ENCODE measurements around the gene TOGARAM2.

The TOGARAM2 gene

DNA sequence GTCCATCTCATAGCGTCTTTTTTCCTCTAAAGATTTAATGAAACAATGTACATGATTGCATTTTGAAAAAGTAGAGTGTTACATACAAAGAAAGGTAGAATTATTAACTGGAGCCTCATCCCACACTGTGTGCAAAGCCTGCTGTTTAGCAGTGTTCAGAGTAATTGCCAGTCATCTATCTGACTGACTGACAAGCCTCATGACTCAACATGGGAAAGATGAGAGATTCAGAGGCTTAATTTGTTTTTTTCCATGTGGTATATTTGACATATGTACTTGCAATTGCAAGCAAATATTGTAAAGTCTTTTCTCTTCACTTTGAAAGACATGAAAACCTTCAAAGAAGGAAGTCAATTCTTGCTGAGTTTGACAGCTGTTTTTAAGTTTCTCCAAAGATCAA, 78.5 kb downstream of the TOGARAM2 start:
- no peak for DNase-seq

DNA sequence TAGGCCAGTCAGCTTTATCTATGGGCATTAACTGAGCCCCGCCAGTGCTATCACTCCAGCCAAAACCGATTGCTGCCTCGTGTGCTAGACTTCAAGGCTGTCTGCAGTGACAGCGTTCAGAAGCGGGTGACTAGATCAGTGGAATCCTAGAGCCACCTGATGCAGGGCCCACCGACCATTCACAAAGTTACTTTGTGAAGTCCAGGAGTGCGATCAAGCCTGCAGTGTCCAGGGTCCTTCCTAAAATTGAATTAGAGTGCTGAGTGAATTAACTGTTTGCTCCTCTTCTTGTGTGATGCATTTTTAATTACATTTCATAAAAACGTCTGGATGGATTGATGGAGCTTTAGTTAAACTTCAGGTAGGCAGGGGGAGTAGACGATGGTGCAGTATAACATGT, 79.3 kb downstream of the TOGARAM2 start:
- no peak for DNase-seq

DNA sequence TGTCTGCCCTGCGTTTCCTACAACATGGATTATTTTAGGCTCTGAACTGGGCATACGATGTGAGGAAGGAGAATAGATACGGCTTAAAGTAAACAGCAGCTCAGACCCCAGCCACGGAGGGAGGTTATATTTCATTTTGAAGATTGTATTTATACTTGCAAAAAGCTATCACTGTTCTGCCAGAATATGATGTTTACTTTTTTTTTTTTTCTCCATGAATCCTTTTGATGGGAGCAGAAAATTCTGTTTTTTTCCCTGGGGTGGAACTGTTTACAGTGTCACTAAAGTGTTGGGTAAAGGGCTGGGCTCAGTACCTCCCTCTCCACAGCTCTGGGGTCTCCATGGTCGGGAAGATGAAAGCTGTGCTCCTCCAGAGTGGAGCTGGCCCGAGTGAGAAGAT, 80.1 kb downstream of the TOGARAM2 start:
- DNase-seq, result no peak

DNA sequence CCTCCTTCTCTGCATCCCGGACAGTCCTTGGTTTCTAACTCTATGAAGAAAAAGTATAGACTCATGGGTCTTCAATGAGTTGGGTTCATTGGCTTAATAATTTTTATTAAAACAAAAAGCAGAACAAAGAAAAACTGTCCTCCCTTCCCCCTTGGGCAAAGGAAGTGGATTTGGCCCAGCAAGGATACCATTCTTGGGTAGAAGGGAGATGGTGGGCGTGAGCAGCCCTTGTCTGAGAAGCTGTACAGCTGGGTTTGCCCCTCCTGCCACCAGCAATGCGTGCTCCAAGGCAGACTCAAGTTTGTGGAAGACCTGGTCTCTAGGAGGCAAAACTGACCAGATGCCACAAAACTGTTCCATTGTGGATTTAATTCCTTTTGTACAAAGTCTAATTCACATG, 80.5 kb downstream of the TOGARAM2 start:
- no peak for DNase-seq

DNA sequence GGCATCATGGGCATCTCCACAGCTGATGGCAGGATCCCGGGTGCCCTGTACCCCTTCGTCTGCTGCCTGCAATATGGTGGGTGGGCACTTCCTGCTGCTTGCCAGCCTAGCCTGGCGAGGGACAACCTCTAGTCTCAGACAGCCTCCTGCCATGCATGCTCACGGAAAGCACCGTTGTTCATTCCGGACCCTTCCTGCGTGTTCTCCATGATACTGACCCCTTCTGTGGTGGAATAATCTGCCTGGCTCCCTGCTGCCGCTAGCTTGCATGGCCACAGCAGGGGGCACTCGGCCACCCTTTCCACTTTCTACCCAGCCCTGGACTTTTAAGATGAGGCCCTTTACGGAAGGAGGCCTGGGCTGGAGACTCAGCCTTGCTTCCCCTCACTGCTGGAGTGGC, 81.3 kb downstream of the TOGARAM2 start:
- DNase-seq, result no peak

DNA sequence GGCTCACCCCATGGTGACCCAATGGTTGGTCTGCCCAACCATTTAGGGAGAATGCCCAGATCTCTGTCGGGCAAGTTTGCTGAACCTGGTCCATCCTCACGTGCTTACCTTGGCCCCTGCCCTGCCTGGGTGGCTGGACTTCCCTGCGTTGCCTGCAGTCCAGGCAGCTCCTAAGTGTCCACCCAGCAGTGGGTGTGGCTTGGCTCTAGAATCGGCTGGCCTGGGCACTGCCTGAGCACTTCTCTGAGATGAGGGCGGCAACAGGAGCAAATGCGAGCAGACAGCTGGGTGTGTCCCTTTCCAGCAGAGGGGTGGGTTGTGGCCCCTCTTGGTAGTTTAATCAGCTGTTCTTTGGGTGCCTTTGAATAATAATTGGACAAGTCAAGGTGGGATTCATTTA, 82.0 kb downstream of the TOGARAM2 start:
- no peak for DNase-seq

DNA sequence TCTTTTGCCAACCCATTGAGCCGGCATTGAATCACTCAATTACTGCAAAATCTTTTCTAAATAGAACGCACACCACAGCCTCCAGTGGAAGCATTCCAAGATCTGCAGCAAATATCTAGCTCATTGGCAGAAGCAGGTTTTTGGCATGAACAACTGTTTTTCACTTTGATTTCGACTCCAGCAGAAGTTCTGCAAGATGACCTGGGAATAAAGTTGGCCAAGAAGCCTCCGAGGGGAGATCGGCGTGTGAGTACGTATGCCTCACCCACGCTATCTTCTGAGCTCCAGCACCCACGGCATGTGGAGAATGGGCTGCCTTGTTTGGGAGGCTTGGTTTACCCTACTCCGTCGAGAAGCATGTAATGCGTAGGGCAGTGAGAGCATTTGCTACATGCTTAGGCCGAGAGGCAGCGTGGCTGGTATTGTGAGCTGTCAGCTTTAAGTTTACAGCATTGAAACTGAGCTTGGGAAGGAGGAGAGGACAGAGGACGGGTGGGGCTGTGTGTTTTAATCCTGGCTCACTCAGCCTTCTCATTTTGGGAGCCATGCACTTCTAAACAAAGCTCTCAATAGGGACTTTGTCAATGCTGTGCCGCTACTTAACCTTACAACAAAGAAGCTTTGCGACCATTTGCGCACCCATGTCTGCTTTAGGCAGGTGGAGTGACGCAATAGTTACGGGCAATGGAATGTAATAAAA, 82.7 kb downstream of the TOGARAM2 start:
- DNase-seq, result no peak

DNA sequence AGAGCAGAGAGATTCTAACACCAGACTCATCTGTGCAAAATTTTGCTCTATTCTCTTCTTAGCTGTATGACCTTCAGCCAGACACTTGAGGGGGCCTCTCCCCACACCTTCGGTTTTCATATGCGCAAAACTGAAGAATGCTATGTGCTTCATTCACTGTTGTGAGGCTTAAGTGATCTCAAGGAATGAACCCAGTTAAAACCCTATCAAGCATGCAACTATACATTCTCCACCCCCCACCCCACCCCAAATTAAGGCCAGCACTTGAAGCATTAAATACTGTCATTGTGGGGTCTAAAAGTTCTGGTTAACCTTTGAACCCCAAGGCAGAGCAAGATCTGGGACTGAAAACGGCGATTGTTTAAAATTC, 83.2 kb downstream of the TOGARAM2 start:
- no peak for DNase-seq

DNA sequence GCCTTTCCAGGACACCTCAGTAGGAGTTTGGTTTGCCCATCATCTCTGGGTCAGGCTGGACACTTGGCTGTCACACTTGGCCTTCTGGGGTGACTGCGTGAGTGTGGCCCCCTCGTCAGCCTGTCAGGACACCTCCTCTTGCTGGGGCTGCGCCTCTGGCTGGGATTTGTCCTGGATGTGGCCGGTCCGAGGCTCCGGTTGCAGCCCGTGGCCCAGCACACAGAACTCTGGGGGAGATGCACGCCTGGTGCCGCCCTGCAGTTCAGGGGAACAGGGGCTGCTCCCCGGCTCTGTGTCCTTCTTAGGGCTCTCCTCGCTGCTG, 83.6 kb downstream of the TOGARAM2 start:
- no peak for DNase-seq

DNA sequence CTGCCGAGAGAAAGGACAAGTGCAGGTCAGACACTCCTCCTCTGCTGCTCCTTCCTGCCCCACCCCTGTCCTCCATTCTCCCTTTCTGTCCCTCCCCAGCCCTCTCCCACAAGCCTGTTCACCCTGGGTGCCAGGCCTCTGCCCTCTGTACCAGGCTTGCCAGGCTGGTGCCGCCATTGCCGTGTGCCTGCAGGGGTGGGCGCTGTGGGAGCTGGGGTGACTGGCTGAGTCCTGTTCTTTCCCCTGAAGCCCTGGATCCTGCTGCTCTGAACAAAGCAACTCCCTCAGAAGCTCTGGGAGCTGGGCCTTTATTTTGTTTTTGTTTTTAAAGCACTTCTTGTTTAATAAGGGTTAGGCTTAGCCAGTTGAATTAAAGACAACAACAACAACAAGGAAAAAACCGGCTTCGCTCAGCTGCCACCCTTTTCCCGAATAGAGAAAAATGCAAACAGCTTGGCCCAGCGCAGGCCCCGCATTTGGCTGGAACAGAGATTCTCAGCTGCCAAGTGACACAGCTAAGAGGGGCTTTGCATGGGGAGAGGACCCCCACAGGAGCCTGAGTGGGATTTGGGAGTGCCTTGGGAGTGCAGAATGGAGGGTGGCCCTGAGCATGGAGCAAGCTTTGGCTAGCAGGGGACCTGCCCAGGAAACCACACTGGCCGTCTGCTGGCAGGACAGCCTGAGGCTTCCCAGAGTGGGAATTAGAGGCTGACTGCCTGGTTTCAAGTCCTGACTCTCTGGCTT, 84.1 kb downstream of the TOGARAM2 start:
- no peak for DNase-seq

DNA sequence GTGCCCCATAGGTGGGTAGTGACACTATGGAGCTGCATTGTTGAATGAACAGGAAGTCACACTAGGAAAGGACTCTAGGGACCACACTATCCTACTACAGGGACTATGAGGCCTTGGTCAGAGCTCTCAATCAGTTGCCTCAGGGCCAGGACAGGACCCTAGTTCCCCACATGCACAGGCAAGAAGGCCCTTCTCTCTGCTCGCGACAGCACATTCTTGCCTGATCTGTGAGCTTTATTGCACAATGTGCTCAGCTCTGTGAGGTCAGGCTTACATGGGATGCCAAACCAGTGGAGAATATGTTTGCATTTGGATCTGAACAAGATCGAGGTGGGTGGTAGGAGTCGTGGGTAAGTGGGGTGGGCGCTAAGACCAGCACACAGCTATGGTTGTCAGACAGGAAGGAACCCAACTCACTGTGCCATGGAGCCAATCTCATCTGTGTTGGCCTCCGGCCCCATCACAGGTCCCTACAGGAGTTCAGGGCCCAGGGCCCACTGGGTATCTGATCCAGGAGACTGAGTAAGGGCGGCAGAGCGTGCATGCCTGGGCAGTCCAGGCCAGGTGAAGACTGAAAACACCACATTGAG, 85.3 kb downstream of the TOGARAM2 start:
- DNase-seq, result no peak

DNA sequence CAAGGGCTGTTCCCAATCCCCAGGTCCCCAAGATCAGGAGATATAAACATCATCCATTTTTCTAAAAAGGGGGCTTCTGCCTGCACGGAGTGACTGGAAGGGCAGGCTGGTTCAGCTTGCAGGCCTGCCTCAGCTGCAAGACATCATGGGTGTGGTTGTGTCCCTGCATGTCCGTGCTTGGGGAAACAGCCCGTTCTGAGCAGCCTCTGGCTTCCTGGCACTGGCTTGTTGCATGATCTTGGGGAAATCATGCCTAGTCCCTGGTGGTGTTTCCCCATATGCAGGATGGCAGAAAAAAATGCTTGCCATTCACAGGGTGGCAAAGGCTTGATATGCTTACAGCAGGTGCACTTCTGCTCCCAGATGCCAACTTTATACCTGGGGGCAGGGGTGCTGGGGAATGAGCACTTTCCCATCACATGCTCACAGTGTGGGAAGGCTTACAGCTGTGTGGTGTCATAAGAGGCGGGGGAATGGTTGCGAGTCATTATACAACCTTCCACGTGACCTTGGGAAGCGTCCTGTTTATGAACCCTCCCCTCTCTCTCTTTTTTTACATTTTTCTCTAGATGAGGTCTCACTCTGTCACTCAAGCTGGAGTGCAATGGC, 86.0 kb downstream of the TOGARAM2 start:
- no peak for DNase-seq

DNA sequence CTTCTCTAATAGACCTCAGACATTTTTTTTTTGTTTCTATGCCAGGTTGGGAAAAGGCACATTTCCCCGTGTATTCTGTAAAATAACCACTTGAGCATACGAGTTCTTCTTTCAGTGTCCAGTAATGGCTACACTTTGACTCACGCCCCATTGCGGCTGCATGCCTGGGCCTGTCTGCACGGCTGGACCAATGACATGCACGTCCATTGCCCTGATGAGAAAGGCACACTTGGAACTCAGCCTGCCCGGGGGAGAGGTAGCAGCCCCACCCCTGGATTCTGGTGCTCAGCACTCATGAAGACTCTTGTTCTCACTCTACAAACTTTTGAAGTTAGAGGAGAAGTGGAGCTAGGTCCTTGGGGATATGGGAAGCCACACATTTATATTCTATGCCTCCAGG, 87.4 kb downstream of the TOGARAM2 start:
- no peak for DNase-seq

DNA sequence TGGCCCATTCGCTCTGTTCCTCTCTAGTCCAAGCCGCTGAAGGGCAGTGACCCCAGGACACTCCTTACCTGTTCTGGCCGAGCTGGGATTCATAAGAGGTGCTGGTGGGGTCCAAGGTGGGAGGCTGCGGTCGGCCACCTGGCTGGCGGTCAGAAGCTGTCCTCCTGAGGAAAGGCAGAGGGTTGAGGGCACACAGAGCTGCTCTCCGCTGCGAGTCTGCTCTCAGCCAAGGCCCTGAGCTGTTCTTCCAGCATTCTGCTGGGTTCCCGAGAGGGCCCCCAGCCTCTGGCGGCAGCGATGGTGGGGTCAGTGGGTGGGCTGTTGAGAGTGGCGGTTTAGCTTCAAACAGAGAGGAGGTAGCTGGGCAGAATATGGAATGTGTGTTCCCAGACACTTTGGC, 89.4 kb downstream of the TOGARAM2 start:
- DNase-seq, result no peak

DNA sequence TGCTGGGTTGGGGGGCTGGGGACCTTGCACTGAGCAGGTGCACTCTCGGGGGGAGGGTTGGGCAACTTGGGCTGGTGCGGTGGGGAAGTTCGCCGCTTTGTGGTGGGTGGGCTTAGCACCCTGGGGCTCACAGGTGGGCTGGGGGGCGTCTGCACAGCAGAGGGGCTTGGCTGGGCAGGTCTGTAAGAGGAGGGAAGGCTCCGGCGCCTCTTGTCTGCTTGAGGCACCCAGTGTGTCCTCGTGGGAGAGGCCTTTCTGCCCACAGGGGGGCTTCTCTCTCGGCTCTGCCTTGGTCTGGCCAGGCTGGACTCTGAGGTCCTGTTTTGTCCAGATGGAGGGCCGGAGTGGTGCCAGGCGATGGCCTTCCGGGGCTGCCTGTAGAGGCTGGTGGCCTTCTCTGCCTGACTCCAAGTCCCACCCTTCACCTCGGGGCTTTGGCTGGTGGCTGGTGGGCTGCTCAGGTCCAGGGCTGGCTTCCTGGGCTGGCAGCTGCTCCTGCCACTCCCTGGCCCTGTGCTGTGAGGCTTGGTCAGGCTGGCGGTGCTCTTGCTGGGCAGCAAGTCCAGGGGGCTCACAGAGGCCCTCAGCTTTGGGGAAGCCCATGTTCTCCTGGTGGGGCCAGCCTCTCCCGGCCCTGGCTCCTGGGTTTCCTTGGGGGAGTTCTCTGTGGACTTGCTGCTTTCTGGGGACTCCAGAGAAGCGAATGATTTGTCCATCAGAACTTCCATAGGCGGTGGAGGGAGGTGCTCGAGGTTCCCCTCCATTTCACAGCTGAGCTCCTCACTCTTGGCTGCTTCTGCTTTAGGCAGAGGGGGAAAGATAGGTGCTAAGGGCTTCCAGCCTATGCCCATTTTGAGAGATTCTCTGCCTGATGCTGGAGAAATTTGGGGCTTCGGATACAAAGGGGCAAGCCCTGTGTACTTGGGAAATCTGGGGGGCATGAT, 90.2 kb downstream of the TOGARAM2 start:
- DNase-seq, result no peak

DNA sequence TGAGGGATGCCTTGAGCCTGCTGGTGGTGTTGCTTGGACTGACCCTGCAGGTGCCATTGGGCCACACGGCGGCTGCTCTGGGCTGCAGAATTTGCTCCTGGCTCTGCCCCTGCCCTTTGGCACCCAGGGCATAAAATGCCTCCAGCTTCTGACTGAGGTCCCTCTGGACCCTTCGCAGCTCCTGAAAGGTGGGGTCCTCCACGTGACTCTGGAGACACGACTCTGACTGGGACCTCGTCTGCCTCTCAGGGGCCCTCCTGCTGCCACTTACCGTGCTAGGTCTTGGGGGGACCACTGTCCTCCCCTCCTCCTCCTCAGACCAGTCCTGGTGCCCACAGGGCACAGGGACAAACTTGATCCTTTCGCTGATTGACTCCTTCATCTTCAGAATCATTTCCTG, 91.2 kb downstream of the TOGARAM2 start:
- DNase-seq, result no peak

DNA sequence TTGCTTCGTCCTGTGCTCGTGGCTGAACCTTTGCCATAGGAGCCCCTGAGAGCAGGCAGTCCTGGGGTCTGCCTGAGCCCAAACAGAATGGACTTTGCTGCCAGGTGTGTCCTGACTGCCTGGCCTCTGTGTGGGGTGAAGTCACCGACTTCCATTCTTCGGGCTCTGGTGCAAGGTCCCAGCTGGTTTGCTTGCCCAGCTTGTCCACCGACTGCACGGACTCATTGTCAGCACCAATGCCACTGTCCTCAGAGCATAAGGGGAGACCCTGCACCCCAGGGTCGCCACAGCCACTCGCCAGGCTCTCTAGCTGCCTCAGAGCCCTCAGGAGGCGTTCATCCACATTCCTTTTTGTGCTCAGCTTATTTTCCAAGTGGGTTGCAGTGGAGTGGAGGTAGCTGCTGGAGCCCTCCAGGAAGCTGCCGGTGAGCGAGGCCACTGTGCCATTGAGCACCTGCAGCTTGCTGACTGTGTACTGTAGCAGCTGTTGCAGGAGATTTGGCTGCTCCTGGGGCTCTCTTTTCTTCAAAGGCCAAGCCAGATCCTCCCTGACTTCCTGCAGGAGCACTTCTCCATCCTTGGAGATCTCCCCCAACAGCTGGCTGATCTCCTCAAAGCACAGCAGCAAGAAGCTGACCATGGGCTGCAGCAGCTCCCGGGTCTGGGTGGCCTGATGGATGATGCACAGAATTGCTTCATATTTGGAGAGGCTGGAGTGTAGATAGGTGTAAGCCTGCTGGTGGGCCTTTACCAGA, 92.0 kb downstream of the TOGARAM2 start:
- DNase-seq, result no peak

DNA sequence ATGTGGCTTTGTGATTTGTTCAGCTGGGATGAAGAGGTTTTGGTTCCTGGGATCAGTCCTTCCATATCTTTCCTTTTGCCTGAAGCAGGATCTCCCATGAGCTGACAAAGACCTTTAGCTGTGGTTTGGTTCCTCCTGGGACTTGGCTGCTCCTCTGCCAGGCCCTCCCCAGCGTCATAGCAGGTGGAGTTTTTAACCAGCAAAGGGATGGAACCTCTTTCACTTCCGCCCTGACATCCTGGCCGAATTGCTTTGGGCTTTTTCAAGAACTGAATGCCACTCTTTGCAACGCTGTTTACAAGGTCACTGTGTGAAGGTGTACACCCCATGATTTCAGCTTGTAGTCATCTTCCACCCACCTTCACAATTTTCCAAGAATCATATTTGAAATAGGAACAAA, 92.8 kb downstream of the TOGARAM2 start:
- no peak for DNase-seq

DNA sequence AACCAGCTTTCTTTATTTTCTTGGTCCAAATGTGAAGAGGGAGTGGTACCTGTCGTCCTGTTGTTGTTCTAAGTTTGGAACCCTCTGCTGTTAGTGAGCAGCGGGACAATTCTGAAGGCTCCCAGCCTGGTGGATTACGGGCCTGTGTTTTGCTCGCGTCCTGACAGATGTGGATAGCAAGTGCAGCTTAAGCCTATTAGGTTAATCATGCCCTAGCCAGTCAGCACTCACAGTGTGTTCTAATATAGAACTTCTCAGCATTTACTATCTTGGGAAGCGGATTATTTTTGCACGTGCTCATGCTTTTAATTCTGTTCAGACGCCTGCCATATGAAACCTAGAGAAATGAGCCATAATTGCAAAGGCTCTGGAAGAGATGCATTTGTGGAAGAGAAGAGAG, 93.3 kb downstream of the TOGARAM2 start, which contains the start of gene PCARE:
Gene PCARE (minus strand): TSS at position 113 of the 400 bp plus-strand sequence. CDS start 262 bp downstream, outside the sequence.
- DNase-seq, result no peak

DNA sequence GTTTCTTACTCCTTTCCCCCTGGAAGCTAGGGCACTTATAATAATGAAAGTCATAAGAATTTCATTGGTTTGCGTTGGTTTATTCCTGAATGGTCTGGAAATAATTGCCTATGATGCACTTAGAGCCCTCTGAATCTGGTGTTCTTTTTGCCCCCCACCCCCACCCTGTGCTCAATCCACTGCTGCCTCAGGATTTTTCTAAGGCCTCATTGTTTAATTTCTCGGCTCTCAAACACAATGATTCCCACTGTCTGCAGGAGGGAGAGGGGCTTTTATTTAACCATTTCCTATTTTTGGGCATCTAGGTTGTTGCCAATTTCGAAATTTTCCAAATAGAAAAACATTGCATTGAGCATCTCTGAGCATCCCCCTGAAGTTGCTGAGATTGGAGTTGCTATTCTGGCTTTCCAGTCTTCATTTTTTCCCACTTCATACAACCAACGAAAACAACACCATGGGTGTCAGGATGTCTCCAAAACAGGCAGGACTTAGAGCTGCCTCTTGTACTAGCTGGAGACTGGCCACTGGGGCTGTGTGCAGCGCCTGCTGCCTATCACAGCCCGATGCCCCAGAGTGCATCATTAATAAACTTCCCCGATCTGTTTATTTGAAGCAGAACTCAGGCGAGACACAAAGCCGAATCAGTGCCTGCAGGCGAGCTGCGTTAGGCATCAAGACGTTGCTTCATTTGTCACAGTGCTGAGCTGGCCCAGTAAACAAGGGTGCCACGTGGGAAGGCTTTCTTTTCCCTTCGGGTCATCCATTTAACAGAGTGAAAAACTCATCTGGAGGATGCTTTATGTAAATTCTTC, 95.0 kb downstream of the TOGARAM2 start:
- DNase-seq, result no peak

DNA sequence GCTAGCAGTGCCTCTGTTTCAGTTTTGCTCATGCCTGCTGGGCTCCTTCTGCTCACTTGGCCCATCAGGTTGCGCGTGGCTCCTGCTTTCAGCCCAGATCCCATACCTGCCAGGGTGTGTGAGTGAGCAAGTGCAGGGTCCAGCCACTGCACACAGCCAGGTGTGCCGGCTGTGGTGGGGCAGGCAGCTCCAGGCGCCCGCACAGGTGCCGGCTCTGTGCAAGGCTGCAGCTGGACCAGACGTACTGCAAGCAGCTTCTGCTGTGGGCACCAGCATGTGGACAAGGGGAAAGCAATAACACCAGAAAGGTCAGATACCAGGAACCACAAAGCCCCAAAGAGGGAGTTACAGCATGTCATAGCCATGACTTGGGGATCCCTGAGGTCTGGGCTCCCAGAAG, 98.8 kb downstream of the TOGARAM2 start:
- DNase-seq, result no peak
